HG03066 (cell line): ENCODE results near the gene GDF10.

Experiments
- ATAC-seq: cut with Tn5 transposase; IDR thresholded peaks from one replicate; pipeline ENCODE4 v1.9.1; 2021; ENCODE audit warnings: low read depth; ENCODE audit not compliant: unreplicated experiment

Gene GDF10

GRCh38 chr10:47299611-47300428 lies at the start of gene GDF10:
GDF10 (plus strand) TSS chr10:47300197; CDS start chr10:47300652, 455 bp downstream.
- no peak for ATAC-seq

GRCh38 chr10:47252093-47252780 lies 47.8 kb upstream of the GDF10 start:
- no peak for ATAC-seq

GRCh38 chr10:47253030-47253637 lies 46.9 kb upstream of the GDF10 start:
- ATAC-seq = no peak

- no peak for ATAC-seq
These were observed 46.2 kb upstream of the GDF10 start for GRCh38 chr10:47253651-47254375.

- ATAC-seq = no peak
These were observed 45.4 kb upstream of the GDF10 start for GRCh38 chr10:47254611-47255010.

GRCh38 chr10:47255033-47255813 lies 44.8 kb upstream of the GDF10 start:
- no peak for ATAC-seq

GRCh38 chr10:47255866-47256265 lies 44.1 kb upstream of the GDF10 start:
- no peak for ATAC-seq

GRCh38 chr10:47256751-47257336 lies 43.2 kb upstream of the GDF10 start:
- ATAC-seq = no peak

GRCh38 chr10:47257396-47258120 lies 42.4 kb upstream of the GDF10 start:
- ATAC-seq = no peak

GRCh38 chr10:47258921-47259320 lies 41.1 kb upstream of the GDF10 start:
- ATAC-seq = no peak

GRCh38 chr10:47259466-47259865 lies 40.5 kb upstream of the GDF10 start:
- ATAC-seq = no peak

- peak; percentile 17 for ATAC-seq
These were observed 39.4 kb upstream of the GDF10 start for GRCh38 chr10:47260505-47261111.

GRCh38 chr10:47261121-47261520 lies 38.9 kb upstream of the GDF10 start:
- peak; percentile 95 for ATAC-seq

- no peak for ATAC-seq
These were observed 38.4 kb upstream of the GDF10 start for GRCh38 chr10:47261556-47261955.

- no peak for ATAC-seq
These were observed 37.1 kb upstream of the GDF10 start for GRCh38 chr10:47262606-47263533.

GRCh38 chr10:47264797-47265281 lies 35.2 kb upstream of the GDF10 start:
- ATAC-seq = no peak

- no peak for ATAC-seq
These were observed 33.4 kb upstream of the GDF10 start for GRCh38 chr10:47266602-47267001.
